HG02852 (cell line): ENCODE data around the gene FAM234B.
A peak's percentile ranks its signal among the peaks of the same experiment; 100 is the strongest.

Experiments
- ATAC-seq: cut with Tn5 transposase; IDR thresholded peaks from one replicate; pipeline ENCODE4 v1.9.1; 2021; ENCODE audit warnings: mild to moderate bottlenecking, moderate library complexity; ENCODE audit not compliant: unreplicated experiment

FAM234B gene, protein sequence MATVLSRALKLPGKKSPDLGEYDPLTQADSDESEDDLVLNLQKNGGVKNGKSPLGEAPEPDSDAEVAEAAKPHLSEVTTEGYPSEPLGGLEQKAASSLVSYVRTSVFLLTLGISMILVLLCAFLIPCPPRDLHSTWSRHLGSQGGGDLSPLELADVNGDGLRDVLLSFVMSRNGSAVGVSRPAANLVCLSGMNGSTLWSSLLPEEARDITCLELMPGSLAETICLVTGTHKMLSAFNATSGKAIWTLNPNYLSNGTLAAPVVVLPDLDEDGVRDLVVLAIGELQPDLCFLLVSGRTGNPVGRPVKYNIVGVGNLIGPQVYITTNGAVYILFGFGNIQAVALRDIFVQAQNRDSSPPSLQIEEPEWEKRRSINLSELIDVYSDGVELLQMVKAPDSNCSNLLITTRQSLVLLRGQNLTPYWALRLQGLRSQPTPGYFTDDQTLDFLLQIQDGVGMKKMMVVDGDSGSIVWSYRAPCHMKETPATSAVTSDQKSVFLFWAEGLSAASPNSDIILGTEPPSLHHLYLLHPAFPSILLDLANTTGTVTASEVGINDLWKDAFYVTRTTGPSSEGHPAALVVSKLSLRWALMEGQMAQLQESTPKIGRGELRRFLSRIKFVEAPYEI

DNA sequence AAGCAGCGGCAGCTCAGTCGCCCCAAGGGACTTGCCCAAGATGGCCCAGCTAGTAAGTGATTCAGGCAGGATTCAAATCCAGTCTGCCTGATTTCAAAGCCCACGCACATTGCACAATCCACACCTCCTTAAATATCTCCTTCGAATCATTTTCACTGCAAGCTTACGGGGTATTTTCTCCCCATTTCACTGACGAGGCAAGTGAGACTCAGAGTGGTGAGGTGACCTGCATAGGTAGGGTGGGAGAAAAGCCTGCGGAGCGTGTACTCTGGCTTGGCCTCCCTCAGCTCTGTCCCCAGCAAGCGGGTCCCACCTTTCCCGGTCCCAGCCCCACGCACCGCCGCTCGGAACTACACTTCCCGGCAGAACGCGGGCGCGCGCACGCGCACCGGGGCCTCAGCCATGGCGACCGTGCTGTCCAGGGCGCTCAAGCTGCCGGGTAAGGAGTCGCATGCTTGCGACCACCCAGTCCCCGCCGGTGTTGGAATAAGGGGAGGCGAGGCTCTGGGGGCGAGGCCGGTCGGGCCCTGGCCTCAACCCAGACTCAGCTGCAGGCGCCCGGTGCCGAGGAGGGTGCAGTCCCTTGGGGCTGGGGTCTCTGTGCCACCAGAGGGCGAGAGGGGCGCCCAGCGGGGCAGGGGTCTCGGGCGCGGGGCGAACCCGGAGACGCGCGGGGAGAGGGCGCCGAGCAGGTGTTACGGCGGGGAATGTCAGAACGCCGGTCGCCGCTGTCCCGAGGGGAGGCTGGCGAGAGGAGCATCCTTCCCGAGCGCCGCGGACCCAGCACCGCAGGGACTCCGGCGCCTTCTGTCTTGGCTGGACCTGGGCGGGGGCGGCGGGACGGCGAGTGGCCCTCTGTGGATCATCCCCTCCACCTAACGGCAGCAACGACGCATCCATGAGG lies at the start of gene FAM234B:
Gene FAM234B, plus strand, starts transcription at position 380 of the 904 bp plus-strand sequence. Its CDS starts 23 bp downstream, at position 403.
- peak; percentile 81 for ATAC-seq

DNA sequence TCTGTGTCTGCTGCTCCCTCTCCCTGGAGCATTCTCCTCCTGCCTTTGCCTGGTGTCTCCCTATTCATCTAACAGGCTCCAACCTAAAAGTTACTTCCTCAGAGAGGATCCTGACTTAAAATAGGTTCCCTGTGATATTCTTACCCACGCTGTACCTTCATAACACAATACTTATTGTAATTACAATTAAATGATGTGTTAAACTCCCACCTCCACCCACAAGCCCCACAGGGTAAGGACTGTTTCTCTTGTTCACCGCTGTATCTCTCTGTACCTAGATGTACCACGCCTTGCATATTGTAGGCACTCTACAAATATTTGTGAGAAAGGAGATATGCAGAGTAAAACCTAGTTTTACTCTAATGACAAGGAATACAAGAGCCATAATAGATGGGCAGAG lies 49.1 kb upstream of the FAM234B start:
- no peak for ATAC-seq

DNA sequence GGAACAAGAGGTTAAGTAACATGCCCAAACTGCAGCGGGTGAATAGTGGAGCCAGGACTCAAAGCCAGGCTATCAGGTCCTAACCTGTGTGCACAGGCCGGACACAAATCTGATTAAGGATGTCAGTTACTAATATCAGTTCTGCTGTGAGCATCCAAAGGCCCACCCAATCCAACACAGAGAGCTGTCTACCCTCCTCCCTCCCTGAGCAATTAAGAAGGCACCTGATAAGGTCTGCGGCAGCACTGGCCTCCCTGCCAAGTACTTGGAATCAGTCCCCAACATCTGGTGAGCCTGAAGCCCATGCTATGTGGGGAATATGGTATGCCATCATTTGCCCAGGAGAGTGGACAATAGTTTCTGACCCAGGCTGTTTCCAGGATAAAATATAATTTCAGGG lies 48.0 kb upstream of the FAM234B start:
- no peak for ATAC-seq

DNA sequence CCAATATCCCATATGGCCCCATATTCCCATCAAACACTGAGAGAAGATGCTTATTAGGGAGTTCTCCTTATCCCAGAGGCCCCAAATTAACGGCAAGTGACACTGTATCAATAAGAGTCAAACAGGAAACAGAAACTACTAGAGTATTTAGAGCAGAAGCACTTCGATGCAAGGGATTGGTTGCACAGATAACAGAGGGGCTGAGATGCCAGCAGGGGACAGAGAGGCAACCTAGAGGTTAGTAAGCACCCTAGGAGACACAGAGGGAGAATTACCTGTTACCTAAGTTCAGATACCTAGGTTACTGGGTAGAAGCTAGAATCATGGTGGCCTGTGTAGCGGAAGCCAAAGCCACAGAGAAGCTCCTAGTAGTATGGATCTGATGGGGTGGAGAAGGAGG lies 47.0 kb upstream of the FAM234B start:
- ATAC-seq, result no peak

DNA sequence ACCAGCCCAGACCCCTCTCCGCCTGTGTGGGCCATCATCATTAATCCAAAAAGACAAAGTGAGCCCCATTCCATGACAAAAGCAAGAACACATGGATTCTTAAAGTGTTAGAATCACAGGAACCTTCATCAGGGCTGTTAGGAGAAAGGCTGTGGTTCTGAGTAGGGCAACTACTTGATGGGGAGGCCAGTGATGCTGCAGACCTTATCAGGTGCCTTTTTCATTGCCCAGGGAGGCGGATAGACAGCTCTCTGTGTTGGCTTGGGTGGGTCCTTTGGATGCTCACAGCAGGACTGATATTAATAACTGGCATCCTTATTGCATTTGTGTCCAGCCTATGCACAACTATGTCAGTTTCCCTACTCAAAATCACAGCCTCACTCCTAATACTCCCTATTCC lies 46.4 kb upstream of the FAM234B start:
- ATAC-seq, result no peak

DNA sequence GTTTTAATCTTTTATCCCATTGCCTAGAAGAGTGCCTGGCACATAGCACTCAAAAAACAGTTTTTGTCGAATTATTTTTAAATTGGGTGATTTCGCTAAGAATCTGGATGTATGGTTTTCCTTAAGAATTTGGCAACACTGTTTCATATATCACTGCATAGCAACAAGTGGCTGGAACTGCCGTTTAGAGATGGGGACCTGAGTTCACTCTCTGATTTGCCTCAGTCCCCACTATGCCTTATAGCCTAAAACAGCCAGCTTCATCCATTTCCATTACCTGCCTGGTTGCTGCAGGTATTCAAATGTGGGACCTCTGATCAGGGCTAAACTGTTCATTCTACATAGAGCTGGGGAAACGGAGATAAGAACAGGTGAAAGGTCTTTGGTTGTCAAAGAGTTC lies 45.9 kb upstream of the FAM234B start:
- no peak for ATAC-seq

DNA sequence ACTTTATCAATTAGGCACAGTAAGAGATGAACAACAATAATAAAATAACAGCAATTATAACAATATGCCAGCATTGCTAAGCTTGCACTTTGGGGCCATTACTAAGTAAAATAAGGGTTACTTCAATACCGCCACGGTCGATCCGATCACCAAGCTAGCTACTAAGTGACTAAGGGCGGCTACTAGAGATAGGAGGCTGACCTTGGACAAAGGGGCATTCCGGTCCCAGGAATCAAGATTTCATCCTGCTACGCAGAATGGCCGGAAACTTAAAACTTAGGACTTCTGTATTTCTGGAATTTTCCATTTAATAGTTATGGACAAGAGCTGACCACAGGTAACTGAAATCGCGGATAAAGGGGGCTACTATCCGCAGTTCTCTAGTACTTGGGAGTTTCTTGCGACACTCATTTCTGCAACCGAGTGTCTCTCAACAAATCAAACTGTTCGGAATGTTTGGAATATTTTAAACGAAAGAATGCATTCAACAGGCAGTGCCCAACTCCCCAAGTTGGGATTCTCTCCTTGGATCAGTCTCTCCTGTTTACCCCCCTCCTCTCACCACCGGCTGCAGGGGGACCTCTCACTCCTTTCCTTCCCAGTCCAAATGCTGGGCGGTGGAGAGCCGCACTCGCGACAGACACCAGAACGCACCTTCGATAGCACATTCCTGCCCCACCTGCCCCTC lies 44.8 kb upstream of the FAM234B start:
- ATAC-seq, result no peak

DNA sequence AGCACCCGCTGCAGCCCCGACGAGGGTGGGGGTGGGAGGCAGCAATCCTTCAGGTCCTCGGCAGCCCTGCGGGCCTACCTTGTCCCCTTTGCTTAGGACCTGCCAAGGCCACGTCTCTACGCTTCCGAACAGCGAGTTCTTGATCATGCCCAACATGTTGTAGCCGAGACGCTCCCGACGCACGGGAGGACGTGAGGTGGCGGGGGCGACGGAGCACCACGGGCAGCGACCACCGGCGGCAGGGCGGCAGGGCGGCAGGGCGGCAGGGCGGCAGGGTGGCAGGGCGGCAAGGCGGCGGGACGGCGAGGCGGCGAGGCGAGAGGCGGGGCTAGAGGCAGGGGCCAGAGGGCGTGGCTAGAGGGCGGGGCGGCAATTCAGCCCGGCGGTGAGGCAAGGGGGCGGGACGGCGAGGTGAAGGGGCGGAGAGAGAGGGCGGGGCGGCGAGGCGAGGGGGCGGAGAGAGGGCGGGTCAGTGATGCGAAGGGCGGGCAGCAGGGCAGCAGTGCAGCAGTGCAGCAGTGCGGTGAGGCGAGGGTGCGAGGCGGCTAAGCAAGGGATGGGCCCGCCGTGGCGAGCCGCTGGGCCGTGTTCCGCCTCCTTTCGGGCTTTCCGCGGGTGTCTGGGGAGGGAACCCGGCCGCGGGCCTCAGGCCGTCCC lies 44.1 kb upstream of the FAM234B start, which contains the start of gene HEBP1:
Gene HEBP1, minus strand, starts transcription at position 307 of the 657 bp plus-strand sequence. Its CDS starts 151 bp downstream, at position 156.
- ATAC-seq, result peak; percentile 80

DNA sequence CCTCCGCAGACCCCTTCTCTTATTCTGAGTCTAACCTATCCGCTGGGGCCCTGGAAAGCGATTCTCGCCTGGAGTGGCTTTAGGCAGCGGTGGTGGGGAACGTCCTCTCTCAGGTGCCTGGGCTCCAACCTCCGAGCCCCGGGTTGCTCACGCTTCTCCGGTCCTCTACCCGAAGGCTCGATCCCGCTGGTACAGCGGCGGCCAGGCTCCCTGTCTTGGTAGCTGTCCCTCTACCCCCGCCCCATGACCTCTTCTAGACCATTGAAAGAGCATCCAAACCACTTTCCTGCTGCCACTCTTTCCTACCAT lies 43.6 kb upstream of the FAM234B start:
- ATAC-seq, result peak; percentile 33

DNA sequence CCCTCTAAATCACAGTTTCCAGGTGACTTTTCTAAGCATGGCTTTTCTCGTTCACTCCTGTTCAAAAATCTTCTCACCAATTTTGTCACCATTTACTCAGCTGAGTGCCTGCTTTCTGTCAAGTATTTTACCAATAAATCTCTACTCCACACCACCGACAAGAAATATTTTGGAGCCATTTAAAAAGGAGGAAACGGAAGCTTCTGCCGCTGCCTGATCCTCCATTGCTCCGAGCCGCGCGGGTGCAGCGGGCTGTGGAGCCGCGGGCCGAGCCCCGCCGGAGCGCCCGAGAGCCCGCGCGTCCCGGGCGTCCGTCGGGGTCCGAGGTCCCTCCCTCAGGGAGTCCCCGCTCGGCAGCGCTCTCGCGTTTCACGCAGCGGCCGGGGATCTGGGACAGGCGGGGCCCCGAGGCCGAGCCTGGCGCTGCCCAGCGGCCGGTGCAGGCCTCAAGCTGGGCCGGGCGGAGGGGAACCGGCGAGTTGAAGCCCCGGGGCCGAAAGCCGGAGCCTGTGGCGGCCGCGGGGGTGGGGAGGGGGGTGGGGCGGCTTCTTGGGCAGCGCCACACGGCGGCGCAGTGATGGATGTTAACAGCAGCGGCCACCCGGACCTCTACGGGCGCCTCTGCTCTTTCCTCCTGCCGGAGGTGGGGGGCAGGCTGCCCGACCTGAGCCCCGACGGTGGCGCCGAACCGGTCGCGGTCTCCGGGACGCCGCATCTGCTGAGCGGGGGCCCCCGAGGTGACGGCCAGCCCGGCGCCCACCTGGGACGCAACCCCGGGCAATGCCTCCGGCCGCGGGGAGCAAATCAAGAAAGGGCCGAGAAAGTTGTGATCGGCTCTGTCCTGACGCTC lies 43.0 kb upstream of the FAM234B start:
- ATAC-seq, result peak; percentile 25

DNA sequence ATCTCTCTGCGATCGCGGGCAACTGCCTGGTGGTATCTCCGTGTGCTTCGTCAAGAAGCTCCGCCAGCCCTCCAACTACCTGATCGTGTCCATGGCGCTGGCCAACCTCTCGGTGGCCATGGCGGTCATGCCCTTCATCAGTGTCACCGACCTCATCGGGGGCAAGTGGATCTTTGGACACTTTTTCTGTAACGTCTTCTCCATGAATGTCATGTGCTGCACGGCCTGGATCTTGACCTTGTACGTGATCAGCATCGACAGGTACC lies 42.5 kb upstream of the FAM234B start:
- ATAC-seq, result no peak

DNA sequence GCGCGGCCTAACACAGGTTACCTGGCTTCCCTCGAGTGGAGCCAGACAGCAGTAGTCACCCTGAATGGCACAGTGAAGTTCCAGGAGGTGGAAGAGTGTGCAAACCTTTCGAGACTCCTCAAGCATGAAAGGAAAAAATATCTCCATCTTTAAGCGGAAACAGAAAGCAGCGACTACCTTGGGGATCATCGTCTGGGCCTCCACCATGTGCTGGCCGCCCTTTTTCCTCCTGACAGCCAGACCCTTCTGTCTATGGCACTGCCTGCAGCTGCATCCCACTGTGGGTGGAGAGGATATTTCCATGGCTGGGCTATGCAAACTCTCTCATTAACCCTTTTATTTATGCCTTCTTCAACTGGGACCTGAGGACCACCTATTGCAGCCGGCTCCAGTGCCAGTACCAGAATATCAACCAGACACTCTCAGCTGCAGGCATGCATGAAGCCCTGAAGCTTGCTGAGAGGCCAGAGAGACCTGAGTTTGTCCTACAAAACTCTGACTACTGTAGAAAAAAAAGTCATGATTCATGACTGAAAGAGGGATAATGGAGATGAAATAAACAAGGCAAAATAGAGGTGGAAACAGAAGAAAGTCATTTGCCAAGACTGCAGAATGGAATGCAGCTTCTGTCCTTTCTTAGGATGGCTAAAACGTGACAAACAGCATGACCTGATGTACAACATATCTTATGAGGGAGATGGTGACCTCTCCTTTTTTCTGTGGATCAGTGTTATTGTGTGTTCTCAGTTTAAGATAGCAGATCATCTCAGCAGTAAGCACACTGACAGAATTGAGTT lies 41.7 kb upstream of the FAM234B start:
- no peak for ATAC-seq

DNA sequence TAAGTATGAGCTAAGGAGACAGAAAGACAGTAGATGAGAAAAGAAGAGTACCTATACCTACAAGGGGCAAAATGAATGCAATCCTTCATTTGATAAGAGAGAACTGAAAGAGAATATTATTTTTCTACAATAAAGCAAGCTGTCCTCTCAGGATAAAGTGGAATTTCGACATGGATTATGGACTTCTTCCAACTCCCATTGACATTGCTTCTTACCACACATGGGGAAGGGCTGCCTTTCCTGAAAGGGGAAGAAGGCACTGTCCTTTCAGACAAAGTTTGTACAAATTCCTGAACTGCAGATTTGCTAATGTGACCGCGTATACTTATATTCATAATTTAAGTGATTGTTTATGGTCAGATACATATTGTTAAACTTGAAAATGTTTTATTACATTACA lies 39.8 kb upstream of the FAM234B start:
- no peak for ATAC-seq

DNA sequence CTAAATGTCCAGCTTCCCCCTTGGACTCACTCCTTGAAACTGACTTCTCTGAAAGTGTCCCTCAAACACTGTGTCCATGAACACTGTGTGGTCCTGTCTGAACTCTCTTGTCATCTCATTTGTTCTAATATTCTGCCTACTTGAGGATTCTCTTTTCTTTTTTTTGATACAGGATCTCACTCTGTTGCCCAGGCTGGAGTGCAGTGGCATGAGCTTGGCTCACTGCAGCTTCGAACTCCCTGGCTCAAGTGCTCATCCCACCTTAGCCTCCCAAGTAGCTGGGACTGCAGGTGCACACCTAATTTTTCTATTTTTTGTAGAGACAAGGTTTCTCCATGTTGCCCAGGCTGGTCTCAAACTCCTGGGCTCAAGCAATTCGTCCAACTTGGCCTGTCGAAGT lies 39.2 kb upstream of the FAM234B start:
- no peak for ATAC-seq

DNA sequence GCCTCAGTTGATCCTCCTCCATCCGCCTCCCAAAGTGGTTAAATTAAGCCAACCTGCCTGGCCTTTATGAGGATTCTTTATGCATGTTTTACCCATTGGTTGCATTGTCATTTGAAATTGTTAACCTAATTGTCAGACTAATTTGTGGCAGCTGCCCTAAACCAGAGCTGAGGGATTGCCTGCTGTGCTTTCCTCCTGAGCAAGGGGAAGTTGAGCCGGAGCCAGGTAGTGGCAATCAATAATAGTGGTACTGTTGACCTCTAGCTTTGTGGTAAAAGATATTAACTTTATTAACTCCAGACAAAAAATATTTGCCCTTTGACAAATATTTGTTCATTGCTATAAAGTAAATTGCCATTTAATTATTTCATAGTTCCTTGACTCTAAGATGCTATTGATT lies 38.5 kb upstream of the FAM234B start:
- no peak for ATAC-seq

DNA sequence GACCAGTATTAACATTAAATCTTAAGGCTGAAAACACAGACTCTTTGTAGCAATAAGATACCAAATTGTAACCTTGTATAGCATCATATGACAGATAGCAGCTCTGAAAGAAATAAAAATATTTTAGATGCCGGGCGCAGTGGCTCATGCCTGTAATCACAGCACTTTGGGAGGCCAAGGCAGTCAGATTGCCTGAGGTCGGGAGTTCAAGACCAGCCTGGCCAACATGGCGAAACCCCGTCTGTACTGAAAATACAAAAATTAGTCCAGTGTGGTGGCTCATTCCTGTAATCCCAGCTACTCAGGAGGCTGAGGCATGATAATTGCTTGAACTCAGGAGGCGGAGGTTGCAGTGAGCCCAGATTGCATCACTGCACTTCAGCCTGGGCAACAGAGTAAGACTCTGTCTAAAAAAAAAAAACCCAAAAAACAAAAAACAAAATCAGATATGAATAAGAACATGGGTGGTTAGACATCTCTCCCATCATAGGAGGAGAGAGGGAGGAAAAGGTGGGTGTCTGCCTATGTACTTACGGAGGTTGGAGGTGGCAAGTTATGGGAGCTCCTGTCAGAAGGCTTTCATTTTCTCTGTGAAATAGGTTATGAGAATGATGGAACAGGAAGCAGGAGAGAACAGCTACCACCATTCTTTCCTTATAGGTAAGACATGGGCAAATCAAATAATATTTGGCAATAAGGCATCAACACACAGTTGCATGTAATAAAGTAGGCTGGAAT lies 36.5 kb upstream of the FAM234B start:
- no peak for ATAC-seq

DNA sequence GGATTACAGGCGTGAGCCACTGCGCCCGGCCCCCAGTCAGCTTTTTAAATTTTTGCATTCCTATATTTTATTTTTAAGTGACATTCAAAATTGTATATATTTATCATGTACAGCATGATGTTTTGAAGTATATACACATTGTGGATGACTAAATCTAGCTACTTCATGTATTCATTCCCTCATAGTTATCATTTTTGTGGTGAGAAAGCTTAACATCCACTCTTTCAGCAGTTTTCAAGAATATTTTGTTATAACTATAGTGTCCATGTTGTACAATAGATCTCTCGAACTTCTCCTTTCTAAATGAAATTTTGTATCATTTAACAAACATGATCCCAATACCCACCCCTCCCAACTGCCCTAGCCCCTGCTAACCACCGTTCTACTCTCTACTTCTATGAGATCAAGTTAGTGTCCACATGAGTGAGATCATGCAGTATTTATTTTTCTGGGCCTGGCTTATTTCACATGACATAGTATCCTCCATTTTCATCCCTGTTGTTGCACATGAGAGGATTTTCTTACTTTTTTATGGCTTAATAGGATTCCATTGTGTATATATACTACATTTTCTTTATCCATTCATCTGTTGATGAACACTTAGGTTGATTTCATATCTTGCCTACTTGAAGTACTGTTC lies 35.3 kb upstream of the FAM234B start:
- no peak for ATAC-seq

DNA sequence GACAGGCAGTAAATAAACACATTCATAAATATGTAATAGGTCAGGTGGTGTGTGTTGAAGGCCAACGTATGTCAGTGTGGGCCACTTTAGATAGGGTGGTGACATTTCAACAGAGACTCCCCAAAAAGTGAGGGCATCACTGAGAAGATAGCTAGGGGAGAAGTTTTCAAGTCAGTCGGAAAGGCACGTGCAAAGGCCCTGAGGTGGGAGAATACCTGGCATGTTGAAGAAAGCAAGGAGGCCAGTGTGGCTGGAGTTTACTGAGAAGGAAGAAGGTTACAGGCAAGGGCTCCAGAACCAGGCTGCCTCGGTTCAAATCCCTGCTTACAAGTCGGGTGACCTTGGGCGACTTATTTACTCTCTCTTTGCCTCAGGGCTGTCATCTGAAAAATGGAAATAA lies 33.1 kb upstream of the FAM234B start:
- ATAC-seq, result no peak
